ENCODE results near the gene CMC4.
A peak's percentile ranks its signal among the peaks of the same experiment; 100 is the strongest.

CMC4 gene

DNA sequence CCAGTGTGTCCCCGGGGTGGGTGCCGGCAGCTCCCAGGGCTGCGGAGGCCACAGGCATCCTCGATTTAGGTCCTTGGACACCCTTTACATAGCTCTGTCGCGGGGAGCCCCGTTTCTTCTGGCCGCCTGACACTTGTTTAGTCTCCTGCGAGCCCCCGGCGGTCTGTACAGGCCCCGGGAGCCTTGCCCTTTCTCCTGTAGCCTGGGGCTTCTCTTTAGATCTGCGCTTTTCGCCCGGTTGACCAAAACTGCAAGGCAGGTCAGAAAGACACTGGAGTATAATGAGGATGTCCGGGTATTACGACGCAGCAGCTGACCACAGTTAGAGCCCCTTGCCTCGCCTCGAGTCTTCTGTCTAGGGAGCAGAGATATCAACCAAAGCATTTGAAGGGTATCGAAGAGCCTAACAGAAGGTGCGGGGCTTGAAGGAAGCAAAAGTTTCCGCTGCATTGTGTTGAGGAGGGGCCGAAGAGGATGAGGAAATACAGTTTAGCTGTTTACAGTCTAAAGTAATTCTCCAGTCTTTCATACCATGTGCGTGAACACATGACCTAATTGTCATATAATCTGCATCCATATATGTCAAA is 851 bp upstream of the CMC4 start:
- no peaks in the 10 kb centered on the region for H3K27me3 ChIP-seq (ENCODE audit: insufficient read depth, poor library complexity, severe bottlenecking)
- DNase-seq (ENCODE audit: low read depth in 1 of 2, low spot score in 1 of 2) = peak in 1 of 2 experiments; percentile 31
- H3K4me3 ChIP-seq (replicated peaks; ENCODE audit: insufficient read depth, low read length) = peak overlapping the region; percentile 64
- H3K27ac ChIP-seq (replicated peaks) = peak overlapping the region; percentile 90
- TF ChIP-seq POLR2AphosphoS5 (IDR thresholded peaks at IDR 0.05; ENCODE audit: low read depth) = no peak
- TF ChIP-seq, protein P1, sequence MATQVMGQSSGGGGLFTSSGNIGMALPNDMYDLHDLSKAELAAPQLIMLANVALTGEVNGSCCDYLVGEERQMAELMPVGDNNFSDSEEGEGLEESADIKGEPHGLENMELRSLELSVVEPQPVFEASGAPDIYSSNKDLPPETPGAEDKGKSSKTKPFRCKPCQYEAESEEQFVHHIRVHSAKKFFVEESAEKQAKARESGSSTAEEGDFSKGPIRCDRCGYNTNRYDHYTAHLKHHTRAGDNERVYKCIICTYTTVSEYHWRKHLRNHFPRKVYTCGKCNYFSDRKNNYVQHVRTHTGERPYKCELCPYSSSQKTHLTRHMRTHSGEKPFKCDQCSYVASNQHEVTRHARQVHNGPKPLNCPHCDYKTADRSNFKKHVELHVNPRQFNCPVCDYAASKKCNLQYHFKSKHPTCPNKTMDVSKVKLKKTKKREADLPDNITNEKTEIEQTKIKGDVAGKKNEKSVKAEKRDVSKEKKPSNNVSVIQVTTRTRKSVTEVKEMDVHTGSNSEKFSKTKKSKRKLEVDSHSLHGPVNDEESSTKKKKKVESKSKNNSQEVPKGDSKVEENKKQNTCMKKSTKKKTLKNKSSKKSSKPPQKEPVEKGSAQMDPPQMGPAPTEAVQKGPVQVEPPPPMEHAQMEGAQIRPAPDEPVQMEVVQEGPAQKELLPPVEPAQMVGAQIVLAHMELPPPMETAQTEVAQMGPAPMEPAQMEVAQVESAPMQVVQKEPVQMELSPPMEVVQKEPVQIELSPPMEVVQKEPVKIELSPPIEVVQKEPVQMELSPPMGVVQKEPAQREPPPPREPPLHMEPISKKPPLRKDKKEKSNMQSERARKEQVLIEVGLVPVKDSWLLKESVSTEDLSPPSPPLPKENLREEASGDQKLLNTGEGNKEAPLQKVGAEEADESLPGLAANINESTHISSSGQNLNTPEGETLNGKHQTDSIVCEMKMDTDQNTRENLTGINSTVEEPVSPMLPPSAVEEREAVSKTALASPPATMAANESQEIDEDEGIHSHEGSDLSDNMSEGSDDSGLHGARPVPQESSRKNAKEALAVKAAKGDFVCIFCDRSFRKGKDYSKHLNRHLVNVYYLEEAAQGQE (IDR thresholded peaks at IDR 0.05; ENCODE audit: insufficient replicate concordance, low read depth) = no peak
- no peak for TF ChIP-seq GABPA (IDR thresholded peaks at IDR 0.05; ENCODE audit: low read depth)
- no peak for TF ChIP-seq SPI1 (IDR thresholded peaks at IDR 0.05; ENCODE audit: borderline replicate concordance, low read depth)
- TF ChIP-seq CTCF (IDR thresholded peaks at IDR 0.05; ENCODE audit: insufficient read depth, low read length) = no peak

DNA sequence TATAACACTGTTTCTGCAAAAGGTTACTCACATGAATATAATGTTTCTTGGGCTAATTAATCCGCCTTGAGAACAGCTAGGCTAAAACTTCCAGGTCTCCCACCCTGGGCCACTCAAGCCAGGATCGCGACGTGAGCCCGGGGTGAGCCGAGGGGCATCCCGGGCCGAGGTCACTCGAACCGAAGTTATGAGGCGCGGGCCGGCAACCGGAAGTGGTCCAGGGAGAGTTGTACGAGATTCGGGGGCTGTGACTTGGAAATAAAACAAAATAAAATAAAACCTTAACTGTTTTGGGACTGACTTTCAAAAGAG is 317 bp downstream of the CMC4 start:
- no peaks in the 10 kb centered on the region for H3K27me3 ChIP-seq (ENCODE audit: insufficient read depth, poor library complexity, severe bottlenecking)
- TF ChIP-seq, protein P1 (IDR thresholded peaks at IDR 0.05; ENCODE audit: insufficient replicate concordance, low read depth) = no peak
- TF ChIP-seq SPI1 (IDR thresholded peaks at IDR 0.05; ENCODE audit: borderline replicate concordance, low read depth) = no peak
- no peak for TF ChIP-seq CTCF (IDR thresholded peaks at IDR 0.05; ENCODE audit: insufficient read depth, low read length)
- no peak for TF ChIP-seq POLR2AphosphoS5 (IDR thresholded peaks at IDR 0.05; ENCODE audit: low read depth)
- no peak for TF ChIP-seq GABPA (IDR thresholded peaks at IDR 0.05; ENCODE audit: low read depth)
- DNase-seq (ENCODE audit: low read depth in 1 of 2, low spot score in 1 of 2) = peak in 1 of 2 experiments; percentile 7
- peak overlapping the region; percentile 58 for H3K4me3 ChIP-seq (replicated peaks; ENCODE audit: insufficient read depth, low read length)
- H3K27ac ChIP-seq (replicated peaks) = peak overlapping the region; percentile 84

- Histone ChIP-seq H3K27me3 (ENCODE audit: insufficient read depth, poor library complexity, severe bottlenecking) (no peaks in the 10 kb centered on the region), H3K27ac (replicated peaks) (peak overlapping the region; percentile 84), H3K4me3 (replicated peaks; ENCODE audit: insufficient read depth, low read length) (peak overlapping the region; percentile 58)
- DNase-seq (ENCODE audit: low read depth in 1 of 2, low spot score in 1 of 2) = no peak
- TF ChIP-seq, protein P1 (IDR thresholded peaks at IDR 0.05; ENCODE audit: insufficient replicate concordance, low read depth) = no peak
- TF ChIP-seq GABPA (IDR thresholded peaks at IDR 0.05; ENCODE audit: low read depth) = no peak
These were observed 898 bp downstream of the CMC4 start for GRCh38 chrX:155070038-155070437.

Data from HL-60 (cell line).